HepG2 (cell line): ENCODE measurements around the gene CDC42BPG. TPM values are rescaled to one million over a fixed set of nuclear protein-coding genes. Genes with fewer than 3 reads are reported as not detected.
A peak's percentile ranks its signal among the peaks of the same experiment; 100 is the strongest.

Source experiments
- AKAP8 ChIP-seq: sonication (generic); formaldehyde crosslinking; IDR thresholded peaks from 2 replicates; pipeline ENCODE4 v1.5.1; 2020; ENCODE audit warnings: mild to moderate bottlenecking, missing genetic modification reagents
- ATF7-NPFF ChIP-seq: sonication (generic); formaldehyde crosslinking; IDR thresholded peaks from 2 replicates; pipeline ENCODE4 v1.8.1; 2023; ENCODE audit warnings: mild to moderate bottlenecking, low read depth, missing genetic modification reagents, moderate library complexity
- HOXA3 ChIP-seq: sonication (generic); formaldehyde crosslinking; IDR thresholded peaks from 2 replicates; pipeline ENCODE4 v1.5.0; 2020; ENCODE audit warnings: missing genetic modification reagents
- MAFK ChIP-seq, 2 experiments: IDR thresholded peaks in 1 of 2; conservative IDR thresholded peaks in 1 of 2; 2 replicates each; pipeline ENCODE4 v1.6.1; 2011; ENCODE audit warnings: improper control_type of control experiment in 2 of 2, low read length in 2 of 2
- MIXL1 ChIP-seq: IDR thresholded peaks from 2 replicates; pipeline ENCODE4 v1.6.1; 2016
- NONO ChIP-seq, 2 experiments: fragments of 450-650 bp in 1 of 2; sonication (generic) in 1 of 2; formaldehyde crosslinking in 1 of 2; IDR thresholded peaks in 1 of 2; conservative IDR thresholded peaks in 1 of 2; 2 replicates each; pipeline versions ENCODE4 v1.6.1 to v1.8.0; 2017 to 2022; ENCODE audit warnings: mild to moderate bottlenecking in 1 of 2, missing genetic modification reagents in 1 of 2, moderate library complexity in 1 of 2
- PHF8 ChIP-seq: sonication (generic); formaldehyde crosslinking; IDR thresholded peaks from 2 replicates; pipeline ENCODE4 v1.5.0; 2020; ENCODE audit warnings: missing genetic modification reagents
- PRPF4 ChIP-seq: fragments of 200-400 bp; formaldehyde crosslinking; IDR thresholded peaks from 2 replicates; pipeline ENCODE4 v1.6.1; 2016; ENCODE audit warnings: low read length, low read depth; ENCODE audit not compliant: poor library complexity, severe bottlenecking
- RBFOX2 ChIP-seq: fragments of 200-400 bp; formaldehyde crosslinking; IDR thresholded peaks from 2 replicates; pipeline ENCODE4 v1.6.1; 2017; ENCODE audit warnings: low read depth, mild to moderate bottlenecking, low read length
- SETDB1 ChIP-seq: sonication (generic); formaldehyde crosslinking; IDR thresholded peaks from 2 replicates; pipeline ENCODE4 v1.5.1; 2020; ENCODE audit warnings: missing genetic modification reagents, mild to moderate bottlenecking, borderline replicate concordance
- SRF ChIP-seq: IDR thresholded peaks from 2 replicates; pipeline ENCODE4 v1.6.1; 2011; ENCODE audit warnings: mild to moderate bottlenecking, low read depth, low read length, moderate library complexity
- TAF1 ChIP-seq: sonication (generic); formaldehyde crosslinking; IDR thresholded peaks from 2 replicates; pipeline ENCODE4 v1.4.0; 2020; ENCODE audit warnings: missing genetic modification reagents
- ZMAT3 ChIP-seq: sonication (generic); formaldehyde crosslinking; conservative IDR thresholded peaks from 2 replicates; pipeline ENCODE4 v1.7.0; 2021; ENCODE audit warnings: missing genetic modification reagents
- ZNF616 ChIP-seq: sonication (generic); formaldehyde crosslinking; IDR thresholded peaks from 2 replicates; pipeline ENCODE4 v1.5.0; 2020; ENCODE audit warnings: low read depth, mild to moderate bottlenecking, missing genetic modification reagents
- ZNF746 ChIP-seq: sonication (generic); formaldehyde crosslinking; IDR thresholded peaks from 2 replicates; pipeline ENCODE4 v1.8.0; 2022; ENCODE audit warnings: mild to moderate bottlenecking, missing genetic modification reagents
- ZNF790 ChIP-seq: sonication (generic); formaldehyde crosslinking; IDR thresholded peaks from 2 replicates; pipeline ENCODE4 v1.8.0; 2022; ENCODE audit warnings: missing genetic modification reagents, mild to moderate bottlenecking, borderline replicate concordance
- polyA plus RNA-seq, 8 experiments: library from polyadenylated mRNA; depleted of rRNA in 3 of 8; stranded (reverse) in 7 of 8; unstranded in 1 of 8; fragments of >200 nt; fragmentation: Illumina TruSeq in 4 of 8; extraction: Trizol in 4 of 8; gene quantifications; 2 replicates each; pipeline versions ENCODE4 v1.2.1 to v1.2.3, GENCODE V29; 2011 to 2016; ENCODE audit warnings: low read depth in 4 of 8, missing spikeins in 1 of 8, mixed read lengths in 1 of 8; ENCODE audit not compliant: insufficient read depth in 1 of 8
- total RNA-seq, 5 experiments: library from RNA; depleted of rRNA; stranded (reverse); fragments of >200 nt; fragmentation: Illumina TruSeq; extraction: Trizol; gene quantifications; 2 replicates each; pipeline ENCODE4 v1.2.3, GENCODE V29; 2016; ENCODE audit warnings: low read depth in 1 of 5
- TF ChIP-seq, protein P1 (sequence below): sonication (generic); formaldehyde crosslinking; IDR thresholded peaks from 2 replicates; pipeline ENCODE4 v1.5.0; 2020; ENCODE audit warnings: mild to moderate bottlenecking, missing genetic modification reagents
- TF ChIP-seq, protein P2 (sequence below): sonication (generic); formaldehyde crosslinking; IDR thresholded peaks from 2 replicates; pipeline ENCODE4 v1.5.1; 2020; ENCODE audit warnings: mild to moderate bottlenecking, missing genetic modification reagents, borderline replicate concordance
- TF ChIP-seq, protein P3 (sequence below): IDR thresholded peaks from 2 replicates; pipeline ENCODE4 v1.6.1; 2016; ENCODE audit warnings: mild to moderate bottlenecking, missing biosample characterization, missing genetic modification reagents

Gene CDC42BPG
- total and polyA plus RNA-seq, 2 of the 13 experiments (the other 11 are each of a cell fraction or from before 2014, with no cell fraction given): 0.55 to 1.4 TPM

DNA sequence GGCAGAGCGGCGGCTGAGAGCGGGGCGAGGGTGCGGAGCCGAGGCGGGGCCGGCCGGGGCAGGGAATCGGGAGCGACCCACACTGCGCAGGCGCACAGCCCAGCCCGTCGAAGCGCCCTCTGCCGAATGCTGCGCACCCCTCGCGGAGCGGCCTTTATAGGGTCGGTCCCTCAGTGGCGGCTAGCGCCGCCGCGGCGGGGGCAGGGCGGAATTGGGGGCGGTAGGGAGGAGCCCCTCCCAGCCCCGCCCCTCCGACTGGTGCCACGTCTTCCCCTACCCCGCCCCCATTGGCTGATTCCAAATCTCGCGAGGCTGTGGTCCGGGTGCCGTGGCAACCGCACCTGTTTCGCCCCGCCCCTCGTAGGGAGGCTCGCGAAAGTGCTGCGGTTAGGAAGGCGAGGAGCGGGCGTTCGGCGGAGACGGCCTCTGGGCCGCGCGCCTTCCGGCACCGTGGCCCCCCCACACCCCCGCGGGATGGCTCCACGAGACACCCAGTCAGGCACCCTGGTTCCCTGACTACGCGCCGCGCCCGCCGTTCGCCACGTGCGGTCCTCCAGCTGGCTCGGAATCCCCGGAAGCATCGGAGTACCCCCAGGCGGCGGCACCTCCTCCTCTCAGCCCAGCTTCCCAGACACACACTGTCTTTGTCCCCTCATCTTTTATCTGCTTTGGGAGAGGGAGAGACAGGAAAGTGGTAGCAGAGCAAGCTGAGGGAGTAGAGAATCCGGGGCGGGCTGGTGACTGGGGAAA lies 34.2 kb upstream of the CDC42BPG start, which contains the start of gene EHD1 (continued):
- TF ChIP-seq, protein P1, sequence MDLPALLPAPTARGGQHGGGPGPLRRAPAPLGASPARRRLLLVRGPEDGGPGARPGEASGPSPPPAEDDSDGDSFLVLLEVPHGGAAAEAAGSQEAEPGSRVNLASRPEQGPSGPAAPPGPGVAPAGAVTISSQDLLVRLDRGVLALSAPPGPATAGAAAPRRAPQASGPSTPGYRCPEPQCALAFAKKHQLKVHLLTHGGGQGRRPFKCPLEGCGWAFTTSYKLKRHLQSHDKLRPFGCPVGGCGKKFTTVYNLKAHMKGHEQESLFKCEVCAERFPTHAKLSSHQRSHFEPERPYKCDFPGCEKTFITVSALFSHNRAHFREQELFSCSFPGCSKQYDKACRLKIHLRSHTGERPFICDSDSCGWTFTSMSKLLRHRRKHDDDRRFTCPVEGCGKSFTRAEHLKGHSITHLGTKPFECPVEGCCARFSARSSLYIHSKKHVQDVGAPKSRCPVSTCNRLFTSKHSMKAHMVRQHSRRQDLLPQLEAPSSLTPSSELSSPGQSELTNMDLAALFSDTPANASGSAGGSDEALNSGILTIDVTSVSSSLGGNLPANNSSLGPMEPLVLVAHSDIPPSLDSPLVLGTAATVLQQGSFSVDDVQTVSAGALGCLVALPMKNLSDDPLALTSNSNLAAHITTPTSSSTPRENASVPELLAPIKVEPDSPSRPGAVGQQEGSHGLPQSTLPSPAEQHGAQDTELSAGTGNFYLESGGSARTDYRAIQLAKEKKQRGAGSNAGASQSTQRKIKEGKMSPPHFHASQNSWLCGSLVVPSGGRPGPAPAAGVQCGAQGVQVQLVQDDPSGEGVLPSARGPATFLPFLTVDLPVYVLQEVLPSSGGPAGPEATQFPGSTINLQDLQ (CRISPR knock-in tag): no peak
- no peak for TF ChIP-seq AKAP8
- 0 out of 2 replicates have a peak, but pooled peaks have one; percentile 10 for TF ChIP-seq SRF
- peak; percentile 92 for TF ChIP-seq RBFOX2
- TF ChIP-seq ZMAT3 (CRISPR knock-in tag): peak; percentile 59; the same call in 1 of the 2 replicates
- TF ChIP-seq PRPF4: no peak
- TF ChIP-seq, protein P2, sequence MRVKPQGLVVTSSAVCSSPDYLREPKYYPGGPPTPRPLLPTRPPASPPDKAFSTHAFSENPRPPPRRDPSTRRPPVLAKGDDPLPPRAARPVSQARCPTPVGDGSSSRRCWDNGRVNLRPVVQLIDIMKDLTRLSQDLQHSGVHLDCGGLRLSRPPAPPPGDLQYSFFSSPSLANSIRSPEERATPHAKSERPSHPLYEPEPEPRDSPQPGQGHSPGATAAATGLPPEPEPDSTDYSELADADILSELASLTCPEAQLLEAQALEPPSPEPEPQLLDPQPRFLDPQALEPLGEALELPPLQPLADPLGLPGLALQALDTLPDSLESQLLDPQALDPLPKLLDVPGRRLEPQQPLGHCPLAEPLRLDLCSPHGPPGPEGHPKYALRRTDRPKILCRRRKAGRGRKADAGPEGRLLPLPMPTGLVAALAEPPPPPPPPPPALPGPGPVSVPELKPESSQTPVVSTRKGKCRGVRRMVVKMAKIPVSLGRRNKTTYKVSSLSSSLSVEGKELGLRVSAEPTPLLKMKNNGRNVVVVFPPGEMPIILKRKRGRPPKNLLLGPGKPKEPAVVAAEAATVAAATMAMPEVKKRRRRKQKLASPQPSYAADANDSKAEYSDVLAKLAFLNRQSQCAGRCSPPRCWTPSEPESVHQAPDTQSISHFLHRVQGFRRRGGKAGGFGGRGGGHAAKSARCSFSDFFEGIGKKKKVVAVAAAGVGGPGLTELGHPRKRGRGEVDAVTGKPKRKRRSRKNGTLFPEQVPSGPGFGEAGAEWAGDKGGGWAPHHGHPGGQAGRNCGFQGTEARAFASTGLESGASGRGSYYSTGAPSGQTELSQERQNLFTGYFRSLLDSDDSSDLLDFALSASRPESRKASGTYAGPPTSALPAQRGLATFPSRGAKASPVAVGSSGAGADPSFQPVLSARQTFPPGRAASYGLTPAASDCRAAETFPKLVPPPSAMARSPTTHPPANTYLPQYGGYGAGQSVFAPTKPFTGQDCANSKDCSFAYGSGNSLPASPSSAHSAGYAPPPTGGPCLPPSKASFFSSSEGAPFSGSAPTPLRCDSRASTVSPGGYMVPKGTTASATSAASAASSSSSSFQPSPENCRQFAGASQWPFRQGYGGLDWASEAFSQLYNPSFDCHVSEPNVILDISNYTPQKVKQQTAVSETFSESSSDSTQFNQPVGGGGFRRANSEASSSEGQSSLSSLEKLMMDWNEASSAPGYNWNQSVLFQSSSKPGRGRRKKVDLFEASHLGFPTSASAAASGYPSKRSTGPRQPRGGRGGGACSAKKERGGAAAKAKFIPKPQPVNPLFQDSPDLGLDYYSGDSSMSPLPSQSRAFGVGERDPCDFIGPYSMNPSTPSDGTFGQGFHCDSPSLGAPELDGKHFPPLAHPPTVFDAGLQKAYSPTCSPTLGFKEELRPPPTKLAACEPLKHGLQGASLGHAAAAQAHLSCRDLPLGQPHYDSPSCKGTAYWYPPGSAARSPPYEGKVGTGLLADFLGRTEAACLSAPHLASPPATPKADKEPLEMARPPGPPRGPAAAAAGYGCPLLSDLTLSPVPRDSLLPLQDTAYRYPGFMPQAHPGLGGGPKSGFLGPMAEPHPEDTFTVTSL (CRISPR knock-in tag): no peak
- 0 out of 2 replicates have a peak, but pooled peaks have one; percentile 7 for TF ChIP-seq ZNF746 (CRISPR knock-in tag)
- TF ChIP-seq TAF1: peak; percentile 94
- TF ChIP-seq, protein P3, sequence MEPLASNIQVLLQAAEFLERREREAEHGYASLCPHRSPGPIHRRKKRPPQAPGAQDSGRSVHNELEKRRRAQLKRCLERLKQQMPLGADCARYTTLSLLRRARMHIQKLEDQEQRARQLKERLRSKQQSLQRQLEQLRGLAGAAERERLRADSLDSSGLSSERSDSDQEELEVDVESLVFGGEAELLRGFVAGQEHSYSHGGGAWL (CRISPR knock-in tag): peak; percentile 72; the same call in 1 of the 2 replicates
- no peak for TF ChIP-seq ZNF616 (CRISPR knock-in tag)
- peak; percentile 67; the same call in 1 of the 2 replicates for TF ChIP-seq HOXA3 (CRISPR knock-in tag)
- no peak for TF ChIP-seq NONO (IDR thresholded peaks at IDR 0.05)
- no peak; the same call in 1 of the 2 replicates for TF ChIP-seq NONO (CRISPR knock-in tag; conservative IDR thresholded peaks at IDR 0.05)
- no peak for TF ChIP-seq SETDB1 (CRISPR knock-in tag)
- no peak for TF ChIP-seq MAFK (conservative IDR thresholded peaks at IDR 0.05 in 1 of 2, IDR thresholded peaks at IDR 0.05 in 1 of 2; ENCODE audit: low read length in 2 of 2)
- TF ChIP-seq MIXL1: peak; percentile 59; the same call in 1 of the 2 replicates
- peak; percentile 22; the same call in 1 of the 2 replicates for TF ChIP-seq ATF7-NPFF (CRISPR knock-in tag)
- peak; percentile 90; the same call in 1 of the 2 replicates for TF ChIP-seq ZNF790
- TF ChIP-seq PHF8: peak; percentile 89
